SK-N-SH (cell line): ENCODE measurements around the gene MBNL2. TPM values are rescaled to one million over a fixed set of nuclear protein-coding genes. Genes with fewer than 3 reads are reported as not detected.

ENCODE experiments used
- CTCF ChIA-PET: fragments of 300-600, 350-600 bp; formaldehyde crosslinking; extraction: SDS; loops from one replicate; lab custom pipeline; 2021; lab: Yijun Ruan, JAX
- POLR2A ChIA-PET: fragments of 350-600 bp; sonication (Branson Sonifier 250); formaldehyde crosslinking; extraction: SDS; loops from one replicate; lab custom pipeline; 2020; ENCODE audit warnings: antibody characterized with exemption, inconsistent platforms; lab: Yijun Ruan, JAX
- DNase-seq: peaks from one replicate; pipeline ENCODE4 v3.0.0; 2012
- H2AFZ ChIP-seq: fragments of 200-600 bp; sonication (generic); 2 replicates; pipeline ENCODE4 v1.8.1; 2016; ENCODE audit warnings: antibody characterized with exemption, mild to moderate bottlenecking, low read depth
- H3F3A ChIP-seq: fragments of 200-600 bp; sonication (generic); replicated peaks from 2 replicates; pipeline ENCODE3; 2016; ENCODE audit warnings: antibody characterized with exemption, mild to moderate bottlenecking; ENCODE audit not compliant: insufficient read depth
- H3K27ac ChIP-seq, 2 experiments: fragments of 200-500 bp in 1 of 2; fragments of 200-600 bp in 1 of 2; sonication (Bioruptor generic) in 1 of 2; sonication (generic), shearing (Covaris generic) in 1 of 2; 2 replicates each; pipeline versions ENCODE4 v1.5.1 to v1.6.1; 2014 to 2016; ENCODE audit warnings: low read depth in 2 of 2, inconsistent platforms in 1 of 2, low read length in 1 of 2, mild to moderate bottlenecking in 1 of 2, mixed read lengths in 1 of 2
- H3K27me3 ChIP-seq: fragments of 200-600 bp; sonication (generic), shearing (Covaris generic); 2 replicates; pipeline ENCODE4 v1.6.1; 2016; ENCODE audit warnings: mixed run types; ENCODE audit not compliant: insufficient read depth
- H3K36me3 ChIP-seq, 2 experiments: fragments of 200-500 bp in 1 of 2; fragments of 200-600 bp in 1 of 2; sonication (Bioruptor generic) in 1 of 2; sonication (generic) in 1 of 2; replicated peaks in 1 of 2; 2 replicates each; pipeline versions ENCODE3 to v1.5.1; 2014 to 2016; ENCODE audit warnings: low read length in 1 of 2, mild to moderate bottlenecking in 1 of 2; ENCODE audit not compliant: insufficient read depth in 2 of 2, control insufficient read depth in 1 of 2
- H3K4me1 ChIP-seq, 2 experiments: fragments of 200-500 bp in 1 of 2; fragments of 200-600 bp in 1 of 2; sonication (Bioruptor generic) in 1 of 2; sonication (generic), shearing (Covaris generic) in 1 of 2; 2 replicates each; pipeline versions ENCODE4 v1.5.1 to v1.6.1; 2014 to 2016; ENCODE audit warnings: low read depth in 1 of 2, low read length in 1 of 2, mixed run types in 1 of 2; ENCODE audit not compliant: insufficient read depth in 2 of 2, control insufficient read depth in 1 of 2
- H3K4me2 ChIP-seq: fragments of 200-600 bp; sonication (generic), shearing (Covaris generic); 2 replicates; pipeline ENCODE4 v1.6.1; 2017; ENCODE audit warnings: mixed run types
- H3K4me3 ChIP-seq, 2 experiments: fragments of 200-500 bp in 1 of 2; fragments of 200-600 bp in 1 of 2; sonication (Bioruptor generic) in 1 of 2; sonication (generic), shearing (Covaris generic) in 1 of 2; 2 replicates each; pipeline versions ENCODE4 v1.5.1 to v1.8.1; 2014 to 2016; ENCODE audit warnings: low read depth in 2 of 2, inconsistent platforms in 1 of 2, low read length in 1 of 2, mild to moderate bottlenecking in 1 of 2, mixed read lengths in 1 of 2, moderate library complexity in 1 of 2
- H3K79me2 ChIP-seq: fragments of 200-600 bp; sonication (generic); 2 replicates; pipeline ENCODE4 v1.8.1; 2017; ENCODE audit warnings: mild to moderate bottlenecking; ENCODE audit not compliant: insufficient read depth
- H3K9ac ChIP-seq: fragments of 200-600 bp; sonication (generic); 2 replicates; pipeline ENCODE4 v1.6.1; 2017; ENCODE audit warnings: mixed run types
- H3K9me2 ChIP-seq: fragments of 200-600 bp; sonication (generic); 2 replicates; pipeline ENCODE4 v1.6.1; 2017; ENCODE audit warnings: mixed run types
- H3K9me3 ChIP-seq: fragments of 200-600 bp; sonication (generic); 2 replicates; pipeline ENCODE4 v1.6.1; 2017; ENCODE audit warnings: mixed run types, mild to moderate bottlenecking, moderate library complexity
- H4K20me1 ChIP-seq: fragments of 200-600 bp; sonication (generic); 2 replicates; pipeline ENCODE4 v1.6.1; 2017; ENCODE audit warnings: mild to moderate bottlenecking, mixed run types; ENCODE audit not compliant: insufficient read depth
- CHD2 ChIP-seq: fragments of 150-350 bp; IDR thresholded peaks from 2 replicates; pipeline ENCODE4 v1.6.1; 2018; ENCODE audit warnings: low read length; ENCODE audit not compliant: partially characterized antibody
- CTCF ChIP-seq: fragments of 200-600 bp; sonication (generic); IDR thresholded peaks from 2 replicates; pipeline ENCODE4 v1.6.1; 2017; ENCODE audit warnings: antibody characterized with exemption, mild to moderate bottlenecking, moderate library complexity
- EP300 ChIP-seq, 2 experiments: IDR thresholded peaks; 2 replicates each; pipeline versions ENCODE4 v1.4.0 to v1.6.1; 2012; ENCODE audit warnings: borderline replicate concordance in 1 of 2, low read depth in 1 of 2, low read length in 1 of 2
- EZH2phosphoT487 ChIP-seq: fragments of 200-600 bp; sonication (generic); IDR thresholded peaks from 2 replicates; pipeline ENCODE4 v1.6.1; 2017; ENCODE audit warnings: low read depth, mixed run types, mild to moderate bottlenecking, antibody characterized with exemption, moderate library complexity, borderline replicate concordance
- FOXJ3 ChIP-seq: sonication (generic); formaldehyde crosslinking; IDR thresholded peaks from 2 replicates; pipeline ENCODE4 v1.5.1; 2020; ENCODE audit warnings: mild to moderate bottlenecking, missing genetic modification reagents
- GATA2 ChIP-seq: sonication (generic); formaldehyde crosslinking; IDR thresholded peaks from 2 replicates; pipeline ENCODE4 v1.5.0; 2020; ENCODE audit warnings: mild to moderate bottlenecking, missing genetic modification reagents
- MAX ChIP-seq: IDR thresholded peaks from 2 replicates; pipeline ENCODE4 v1.4.0; 2012; ENCODE audit warnings: low read depth
- MXI1 ChIP-seq: IDR thresholded peaks from 2 replicates; pipeline ENCODE4 v1.6.1; 2012; ENCODE audit warnings: mild to moderate bottlenecking, low read depth, low read length, improper control_type of control experiment
- NFIC ChIP-seq: IDR thresholded peaks from 2 replicates; pipeline ENCODE4 v1.4.0; 2012; ENCODE audit warnings: borderline replicate concordance
- NRF1 ChIP-seq: IDR thresholded peaks from 2 replicates; pipeline ENCODE4 v1.6.1; 2012; ENCODE audit warnings: low read depth, mild to moderate bottlenecking, low read length
- RAD21 ChIP-seq: IDR thresholded peaks from 2 replicates; pipeline ENCODE4 v1.6.1; 2012; ENCODE audit warnings: mild to moderate bottlenecking, low read length
- RXRA ChIP-seq: IDR thresholded peaks from 2 replicates; pipeline ENCODE4 v1.4.0; 2012; ENCODE audit warnings: low read depth, mild to moderate bottlenecking, borderline replicate concordance
- SMC3 ChIP-seq: IDR thresholded peaks from 2 replicates; pipeline ENCODE4 v1.6.1; 2012; ENCODE audit warnings: low read depth, low read length, improper control_type of control experiment
- TEAD4 ChIP-seq: IDR thresholded peaks from 2 replicates; pipeline ENCODE4 v1.4.0; 2012; ENCODE audit warnings: mild to moderate bottlenecking, borderline replicate concordance; ENCODE audit not compliant: insufficient read depth
- ZBTB33 ChIP-seq: IDR thresholded peaks from 2 replicates; pipeline ENCODE4 v1.4.0; 2012; ENCODE audit warnings: low read depth, borderline replicate concordance
- WGBS: methylation state at CpG from one replicate; pipeline ENCODE4 v1.1.6; 2017; ENCODE audit warnings: low lambda C conversion rate; 5-methylcytosine and 5-hydroxymethylcytosine counted together
- polyA plus RNA-seq, 3 experiments: library from polyadenylated mRNA; depleted of rRNA; stranded (reverse); fragments of >200 nt; gene quantifications; 2 replicates each; pipeline ENCODE4 v1.2.3, GENCODE V29; 2012

The MBNL2 gene
- polyA plus RNA-seq, 1 of the 3 experiments (the other 2 are of a cell fraction): 24.5 TPM

- Histone ChIP-seq H3K4me3 (no peak overlapping the region), H3K4me2 (no peak overlapping the region), H4K20me1 (no peaks in the 10 kb centered on the region), H3K79me2 (no peaks in the 10 kb centered on the region), H3F3A (no peaks in the 10 kb centered on the region), H3K27ac (peak overlapping the region in 1 of 2 experiments; percentile 22; a peak in 1 of 4 replicates), H3K4me1 (peaks cover 5 to 22% of the 10 kb centered on the region in 2 experiments; a peak in 3 of 4 replicates), H3K9ac (no peak overlapping the region), H3K9me2 (no peaks in the 10 kb centered on the region), H3K27me3 (no peaks in the 10 kb centered on the region), H3K36me3 (no peaks in the 10 kb centered on the region), H2AFZ (no peak overlapping the region), H3K9me3 (no peaks in the 10 kb centered on the region)
- TF ChIP-seq NFIC (no peak), EZH2phosphoT487 (no peak), CHD2 (no peak), FOXJ3 (CRISPR knock-in tag) (no peak), GATA2 (CRISPR knock-in tag) (peak; percentile 43; the same call in 1 of the 2 replicates), RAD21 (no peak), NRF1 (no peak), TEAD4 (no peak)
- no peak for DNase-seq
- ChIA-PET CTCF (interaction anchor here (1.8 kb wide), 1 partner anchor 315 kb away, joined by 5 read pairs; no protein-coding TSS in a partner anchor), POLR2A (interaction anchor here (0.8 kb wide), 1 partner anchor 9 kb away, joined by 3 read pairs; no protein-coding TSS in a partner anchor)
- 77% methylated on average over 2 of the region's 2 CpGs for WGBS
Measured at GRCh38 chr13:97425590-97425989, 203.5 kb downstream of the MBNL2 start.

- H3K4me2 ChIP-seq: no peak overlapping the region
- H2AFZ ChIP-seq: no peak overlapping the region
- no peak for TF ChIP-seq TEAD4
- TF ChIP-seq MXI1: no peak
- TF ChIP-seq ZBTB33: no peak
- TF ChIP-seq MAX: no peak
- no peak for TF ChIP-seq FOXJ3 (CRISPR knock-in tag)
- no peak for TF ChIP-seq SMC3
- no peak for TF ChIP-seq EP300 (IDR thresholded peaks at IDR 0.05; ENCODE audit: borderline replicate concordance in 1 of 2, low read depth in 1 of 2, low read length in 1 of 2)
- no peak for TF ChIP-seq RXRA
- no peak for TF ChIP-seq CTCF
- TF ChIP-seq CHD2: no peak
- WGBS: 65% methylated on average over 3 of the region's 3 CpGs
- no peak overlapping the region for H3K27ac ChIP-seq
- no peaks in the 10 kb centered on the region for H3K9me2 ChIP-seq
- no peak overlapping the region for H3K4me3 ChIP-seq
- no peaks in the 10 kb centered on the region for H3K9me3 ChIP-seq
- H3F3A ChIP-seq: no peaks in the 10 kb centered on the region
- POLR2A ChIA-PET: no interaction called here
- peaks cover 5% of the 10 kb centered on the region; the same call in 1 of the 2 replicates for H3K79me2 ChIP-seq
- DNase-seq: no peak
- no peaks in the 10 kb centered on the region for H3K36me3 ChIP-seq
- no peaks in the 10 kb centered on the region for H4K20me1 ChIP-seq
- no peaks in the 10 kb centered on the region for H3K27me3 ChIP-seq
- peaks cover 5 to 22% of the 10 kb centered on the region in 2 experiments; a peak in 3 of 4 replicates for H3K4me1 ChIP-seq
- CTCF ChIA-PET: interaction anchor here (1.8 kb wide), 1 partner anchor 316 kb away, joined by 5 read pairs; no protein-coding TSS in a partner anchor
- no peak overlapping the region for H3K9ac ChIP-seq
Measured at GRCh38 chr13:97426695-97427094, 204.6 kb downstream of the MBNL2 start.
